HG03354 (cell line): Measurements from ENCODE around the gene FRMD1.

Experiments used
- ATAC-seq: cut with Tn5 transposase; IDR thresholded peaks from one replicate; pipeline ENCODE4 v1.9.1; 2021; ENCODE audit warnings: mild to moderate bottlenecking; ENCODE audit not compliant: unreplicated experiment, poor library complexity, severe bottlenecking

Gene FRMD1

GRCh38 chr6:168047841-168048723 is 30.9 kb downstream of the FRMD1 start:
- ATAC-seq = no peak

DNA sequence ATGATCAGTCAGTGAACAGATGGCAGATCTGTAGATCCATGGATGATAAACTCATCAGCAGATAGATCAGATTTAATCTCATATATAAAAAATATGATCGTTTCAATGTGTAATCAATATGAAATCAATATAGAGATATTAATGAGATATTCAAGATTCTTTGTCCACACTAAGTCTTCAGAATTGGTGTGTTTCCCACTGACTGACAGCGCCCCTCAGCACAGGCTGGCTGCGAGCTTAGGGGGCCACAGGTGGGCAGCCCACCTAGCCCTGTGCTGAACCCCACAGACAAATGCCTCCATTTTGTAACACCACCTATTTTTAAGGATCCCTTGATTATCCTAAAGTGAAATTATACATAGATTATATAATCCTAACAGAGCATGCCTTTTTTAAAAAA is 32.3 kb downstream of the FRMD1 start:
- ATAC-seq = no peak

GRCh38 chr6:168045706-168046620 is 33.0 kb downstream of the FRMD1 start:
- ATAC-seq = no peak

DNA sequence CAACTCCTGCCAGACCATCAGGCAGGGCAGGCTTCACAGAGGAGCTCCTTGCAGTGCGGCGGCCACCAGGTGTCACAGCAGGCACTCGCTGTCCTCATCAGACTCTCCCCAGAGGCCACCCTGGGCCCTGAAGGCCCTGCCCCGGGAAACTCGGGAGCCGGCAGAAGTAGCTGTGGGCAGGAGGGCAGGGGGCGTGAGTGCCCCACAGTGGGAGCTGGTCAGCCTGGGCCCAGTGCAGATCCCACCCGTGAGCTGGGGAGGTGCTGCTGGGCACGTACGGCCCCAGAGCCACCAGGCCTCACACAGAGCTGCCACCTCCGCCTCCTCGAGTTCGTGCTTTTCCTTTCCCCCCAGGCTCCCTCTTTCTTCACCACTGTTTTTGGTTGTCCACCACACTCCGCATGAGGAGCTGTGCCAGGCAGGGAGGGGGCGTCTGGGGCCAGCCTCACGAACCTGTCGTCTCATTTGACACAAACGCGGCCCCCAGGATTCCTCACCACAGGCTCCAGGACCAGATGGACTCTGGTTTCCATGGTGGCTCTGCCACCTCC is 33.8 kb downstream of the FRMD1 start:
- ATAC-seq = no peak

- no peak for ATAC-seq
Observed at GRCh38 chr6:168044521-168045130, 34.4 kb downstream of the FRMD1 start.

GRCh38 chr6:168043848-168044415 is 35.1 kb downstream of the FRMD1 start:
- ATAC-seq = no peak

DNA sequence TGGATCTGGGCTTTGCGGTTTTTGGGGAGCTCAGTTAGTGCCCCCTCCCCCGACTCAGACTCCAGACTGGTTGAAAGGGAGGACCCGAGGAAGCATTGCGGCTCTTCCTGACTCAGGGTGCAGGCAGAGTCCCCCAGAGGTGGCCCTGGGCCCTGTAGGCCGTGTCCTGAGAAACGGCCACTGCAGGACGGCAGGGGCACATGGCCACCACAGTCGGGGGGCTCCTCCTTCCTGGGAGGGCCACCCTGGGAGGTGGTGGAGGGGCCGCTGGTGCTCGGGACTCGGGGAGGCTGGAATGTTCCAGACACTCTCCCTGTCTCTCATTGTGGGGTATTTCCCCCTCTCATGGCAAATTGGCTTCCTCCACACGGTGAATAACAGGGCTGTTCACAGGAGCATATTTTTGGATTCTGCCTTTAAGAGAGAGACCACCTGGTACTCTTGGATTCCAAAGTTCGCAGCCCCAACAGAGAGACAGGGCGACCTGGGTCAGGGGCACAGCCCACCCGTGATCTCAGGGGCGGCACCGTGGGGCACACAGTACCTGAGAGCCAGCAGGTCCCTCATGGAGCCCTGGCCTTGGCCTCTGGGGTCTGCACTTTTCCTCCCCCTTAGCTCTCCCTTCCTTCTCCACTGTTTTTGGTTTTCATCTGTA is 35.7 kb downstream of the FRMD1 start:
- ATAC-seq = no peak

GRCh38 chr6:168042426-168043192 is 36.4 kb downstream of the FRMD1 start:
- ATAC-seq = no peak

GRCh38 chr6:168041928-168042327 is 37.1 kb downstream of the FRMD1 start:
- ATAC-seq = no peak

GRCh38 chr6:168040856-168041496 is 38.0 kb downstream of the FRMD1 start:
- ATAC-seq = no peak

GRCh38 chr6:168039849-168040248 is 39.2 kb downstream of the FRMD1 start:
- ATAC-seq = no peak

DNA sequence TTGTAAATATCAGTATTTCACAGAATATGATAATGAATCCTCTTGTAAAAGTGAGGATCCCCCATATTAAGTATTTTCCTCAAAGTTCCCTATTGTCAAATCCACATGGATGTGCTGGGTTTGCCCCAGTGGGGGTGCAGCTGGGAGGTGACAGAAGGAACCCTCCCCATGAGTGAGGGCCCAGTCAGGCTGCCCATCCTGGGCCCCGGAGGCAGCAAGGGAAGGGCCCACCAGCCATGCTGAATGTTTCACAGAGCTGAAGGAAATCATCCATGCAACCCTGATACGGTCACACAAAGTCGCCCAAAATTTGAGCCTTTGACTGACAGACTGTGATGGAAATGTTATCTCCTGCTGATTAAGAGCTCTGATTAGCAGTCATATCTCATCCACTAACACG is 39.7 kb downstream of the FRMD1 start:
- no peak for ATAC-seq

- ATAC-seq = no peak
Observed at GRCh38 chr6:168038576-168039140, 40.4 kb downstream of the FRMD1 start.

DNA sequence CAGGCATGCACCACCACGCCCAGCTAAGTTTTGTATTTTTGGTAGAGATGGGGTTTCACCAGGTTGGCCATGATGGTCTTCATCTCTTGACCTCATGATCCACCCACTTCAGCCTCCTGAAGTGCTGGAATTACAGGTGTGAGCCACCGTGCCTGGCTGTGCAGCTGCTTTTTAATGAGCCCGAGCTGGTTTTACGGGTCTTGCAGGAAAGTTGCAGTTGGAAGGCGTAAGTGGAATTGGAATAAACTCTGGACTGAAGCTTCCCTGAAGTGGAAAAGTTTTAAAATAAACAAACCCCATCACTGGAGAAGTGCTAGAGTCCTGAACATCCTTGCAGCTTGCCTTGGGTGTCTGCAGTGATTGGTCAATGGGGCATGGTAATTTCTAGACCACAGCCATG is 41.2 kb downstream of the FRMD1 start:
- no peak for ATAC-seq

DNA sequence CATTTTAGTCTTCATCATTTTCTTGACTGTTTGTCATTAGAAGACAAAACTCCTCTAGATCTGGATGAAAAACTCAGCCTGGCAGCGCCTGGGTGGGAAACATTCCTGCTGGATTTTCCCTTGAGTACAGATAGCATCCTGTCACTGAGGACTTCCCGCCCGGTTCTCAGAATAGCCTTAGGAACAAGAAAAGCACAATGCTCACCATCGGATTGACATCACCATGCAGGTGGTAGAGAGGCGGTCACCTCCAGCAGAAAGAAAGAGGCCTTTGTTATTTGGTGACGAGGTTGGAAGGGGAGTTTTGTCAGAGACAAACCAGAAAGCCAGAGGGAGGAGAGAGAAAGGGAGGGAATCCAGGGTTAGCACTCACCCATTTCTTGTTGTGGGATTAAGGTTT is 41.8 kb downstream of the FRMD1 start:
- no peak for ATAC-seq

GRCh38 chr6:168035661-168036545 is 43.1 kb downstream of the FRMD1 start:
- no peak for ATAC-seq
